ENCODE results near the gene TNFRSF13B. TPM values are rescaled to one million over a fixed set of nuclear protein-coding genes. Genes with fewer than 3 reads are reported as not detected.

The TNFRSF13B gene
- total and polyA plus RNA-seq, 2 donors (not counting 3 experiments of a cell fraction or from before 2014, with no cell fraction given) = not detected

- dilution Hi-C loops (cut with MboI; ENCODE audit: extremely low pct_ligation_motif_present, low sequenced_read_pairs) = no loop called here
- H3K79me2 ChIP-seq (ENCODE audit: control insufficient read depth, insufficient read depth, low read length) = no peaks in the 10 kb centered on the region
- no peak for DNase-seq (ENCODE audit: low read depth, low spot score)
These were observed 18.3 kb upstream of the TNFRSF13B start for GRCh38 chr17:16989953-16990860.

More at GRCh38 chr17:16989953-16990860, 18.3 kb upstream of the TNFRSF13B start:
- ChIA-PET CTCF (interaction anchor here (1.0 to 6.1 kb wide), 2 partner anchors 11 to 74 kb away, joined by 3 to 100 read pairs; no protein-coding TSS in a partner anchor), POLR2A (no interaction called here)
- TF ChIP-seq CTCF (IDR thresholded peaks at IDR 0.05; ENCODE audit: extremely low read depth in 1 of 2, insufficient read depth in 1 of 2, low read depth in 1 of 2, low read length in 2 of 2) (no peak), GATA2 (IDR thresholded peaks at IDR 0.05; ENCODE audit: insufficient read depth, insufficient read length, low read depth, low read length) (no peak), EZH2 (IDR thresholded peaks at IDR 0.05; ENCODE audit: borderline replicate concordance, low read depth, low read length, severe bottlenecking) (no peak), POLR2AphosphoS5 (IDR thresholded peaks at IDR 0.05; ENCODE audit: insufficient read depth, low read depth, low read length) (no peak), FOS (IDR thresholded peaks at IDR 0.05; ENCODE audit: borderline replicate concordance, insufficient read depth, low read length) (no peak), JUN (IDR thresholded peaks at IDR 0.05; ENCODE audit: borderline replicate concordance, insufficient read depth, insufficient read length, low read depth) (no peak), MAX (IDR thresholded peaks at IDR 0.05; ENCODE audit: insufficient read depth, insufficient read length) (no peak), MYC (IDR thresholded peaks at IDR 0.05; ENCODE audit: low read depth, low read length) (no peak), POLR2A (IDR thresholded peaks at IDR 0.05; ENCODE audit: low read depth, low read length) (no peak)
- Histone ChIP-seq H4K20me1 (replicated peaks; ENCODE audit: control insufficient read depth, extremely low read depth, insufficient read depth, low read length) (no peaks in the 10 kb centered on the region), H3K36me3 (ENCODE audit: control insufficient read depth in 2 of 2, extremely low read depth in 1 of 2, insufficient read depth in 2 of 2, low read length in 2 of 2) (no peaks in the 10 kb centered on the region), H2AFZ (ENCODE audit: low read depth, low read length) (no peak overlapping the region), H3K9ac (replicated peaks; ENCODE audit: extremely low read depth, insufficient read depth, low read length) (no peak overlapping the region), H3K4me3 (replicated peaks in 1 of 3; ENCODE audit: insufficient read depth in 1 of 3, low read depth in 1 of 3, low read length in 3 of 3) (no peak overlapping the region), H3K27me3 (ENCODE audit: control insufficient read depth in 2 of 2, insufficient read depth in 2 of 2, low read length in 2 of 2) (peaks cover 3 to 11% of the 10 kb centered on the region in 2 experiments), H3K4me1 (ENCODE audit: control insufficient read depth, extremely low read depth, insufficient read depth, low read length) (no peaks in the 10 kb centered on the region), H3K9me3 (replicated peaks; ENCODE audit: control insufficient read depth, insufficient read depth, low read length) (no peaks in the 10 kb centered on the region), H3K27ac (ENCODE audit: insufficient read depth, low read depth, low read length) (no peak overlapping the region), H3K4me2 (ENCODE audit: insufficient read depth, low read length) (no peak overlapping the region), H3K9me1 (replicated peaks; ENCODE audit: control insufficient read depth, extremely low read depth, insufficient read depth, low read length) (no peaks in the 10 kb centered on the region)
- intact Hi-C loops (cut with micrococcal nuclease) = no loop called here
- BruUV-seq (replicated peaks) = no TSS peak
- FAIRE-seq = no peak
